Gastrocnemius medialis (tissue), 4 donors: ENCODE data around the gene ZIC3.

Experiments
- CTCF ChIP-seq, 5 experiments: fragments of 450-650 bp in 3 of 5; fragments of 200-600 bp in 2 of 5; sonication (generic) in 2 of 5; IDR thresholded peaks in 4 of 5; conservative IDR thresholded peaks in 1 of 5; 1 replicate in 4 of 5; 2 replicates in 1 of 5; pipeline ENCODE4 v1.5.1; 2016 to 2019; ENCODE audit warnings: antibody characterized with exemption in 5 of 5, mild to moderate bottlenecking in 3 of 5, moderate library complexity in 3 of 5
- POLR2A ChIP-seq, 2 donors: fragments of 450-650 bp; IDR thresholded peaks; one replicate each; pipeline ENCODE4 v1.6.1; 2017; ENCODE audit warnings: antibody characterized with exemption in 2 of 2, mild to moderate bottlenecking in 2 of 2, moderate library complexity in 2 of 2

- TF ChIP-seq POLR2A (IDR thresholded peaks at IDR 0.05) (no peak), CTCF (IDR thresholded peaks at IDR 0.05 in 4 of 5, conservative IDR thresholded peaks at IDR 0.05 in 1 of 5) (no peak)
Observed at GRCh38 chrX:137562096-137562495, 3.8 kb upstream of the ZIC3 start.
